ENCODE measurements around the gene RABAC1. TPM values are rescaled to one million over a fixed set of nuclear protein-coding genes. Genes with fewer than 3 reads are reported as not detected.

Gene RABAC1
- total RNA-seq, 2 donors from 2014 or later: 123 to 167 TPM

DNA sequence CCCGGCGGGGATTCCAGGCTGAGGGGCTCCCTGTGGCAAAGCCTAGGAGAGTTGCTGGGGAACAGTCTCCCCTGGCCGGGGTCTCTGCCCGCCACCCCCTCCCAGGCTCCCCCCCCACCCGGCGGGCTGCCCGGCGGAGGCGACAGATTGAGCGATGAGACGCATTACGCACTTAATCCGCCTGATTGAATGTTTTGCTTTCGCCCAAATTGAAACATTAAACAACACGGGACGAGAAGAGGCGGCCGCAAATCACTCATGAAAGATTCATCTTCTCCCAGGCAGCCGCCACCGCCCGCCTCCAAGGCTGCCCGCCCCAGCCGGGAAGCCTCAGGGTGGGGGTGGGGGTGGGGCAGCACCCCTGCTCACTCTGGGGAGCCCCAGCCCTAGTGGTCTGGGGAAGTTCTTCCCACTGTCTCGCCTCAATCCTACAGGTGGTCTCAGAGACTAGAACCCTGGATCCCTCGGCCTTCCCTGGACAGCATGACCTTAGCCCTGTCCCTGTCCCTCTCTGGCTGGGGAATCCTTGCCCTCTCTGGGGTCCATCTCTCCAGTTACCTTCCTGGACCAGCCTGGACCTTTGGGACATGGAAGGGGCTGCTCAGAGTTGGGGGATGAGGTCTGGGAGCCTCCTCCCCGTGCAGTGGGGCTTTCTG is 23.2 kb downstream of the RABAC1 start:
- TF ChIP-seq, protein P1, sequence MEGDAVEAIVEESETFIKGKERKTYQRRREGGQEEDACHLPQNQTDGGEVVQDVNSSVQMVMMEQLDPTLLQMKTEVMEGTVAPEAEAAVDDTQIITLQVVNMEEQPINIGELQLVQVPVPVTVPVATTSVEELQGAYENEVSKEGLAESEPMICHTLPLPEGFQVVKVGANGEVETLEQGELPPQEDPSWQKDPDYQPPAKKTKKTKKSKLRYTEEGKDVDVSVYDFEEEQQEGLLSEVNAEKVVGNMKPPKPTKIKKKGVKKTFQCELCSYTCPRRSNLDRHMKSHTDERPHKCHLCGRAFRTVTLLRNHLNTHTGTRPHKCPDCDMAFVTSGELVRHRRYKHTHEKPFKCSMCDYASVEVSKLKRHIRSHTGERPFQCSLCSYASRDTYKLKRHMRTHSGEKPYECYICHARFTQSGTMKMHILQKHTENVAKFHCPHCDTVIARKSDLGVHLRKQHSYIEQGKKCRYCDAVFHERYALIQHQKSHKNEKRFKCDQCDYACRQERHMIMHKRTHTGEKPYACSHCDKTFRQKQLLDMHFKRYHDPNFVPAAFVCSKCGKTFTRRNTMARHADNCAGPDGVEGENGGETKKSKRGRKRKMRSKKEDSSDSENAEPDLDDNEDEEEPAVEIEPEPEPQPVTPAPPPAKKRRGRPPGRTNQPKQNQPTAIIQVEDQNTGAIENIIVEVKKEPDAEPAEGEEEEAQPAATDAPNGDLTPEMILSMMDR (IDR thresholded peaks at IDR 0.05): no peak
- Histone ChIP-seq H3K4me1 (peaks cover 0 to 16% of the 10 kb centered on the region in 2 donors), H3K27ac (no peak overlapping the region), H3K9me3 (no peaks in the 10 kb centered on the region), H3K27me3 (peaks cover 3 to 28% of the 10 kb centered on the region in 2 donors), H3K4me3 (no peak overlapping the region), H3K36me3 (no peaks in the 10 kb centered on the region)
- DNase-seq (ENCODE audit: low spot score): no peak

DNA sequence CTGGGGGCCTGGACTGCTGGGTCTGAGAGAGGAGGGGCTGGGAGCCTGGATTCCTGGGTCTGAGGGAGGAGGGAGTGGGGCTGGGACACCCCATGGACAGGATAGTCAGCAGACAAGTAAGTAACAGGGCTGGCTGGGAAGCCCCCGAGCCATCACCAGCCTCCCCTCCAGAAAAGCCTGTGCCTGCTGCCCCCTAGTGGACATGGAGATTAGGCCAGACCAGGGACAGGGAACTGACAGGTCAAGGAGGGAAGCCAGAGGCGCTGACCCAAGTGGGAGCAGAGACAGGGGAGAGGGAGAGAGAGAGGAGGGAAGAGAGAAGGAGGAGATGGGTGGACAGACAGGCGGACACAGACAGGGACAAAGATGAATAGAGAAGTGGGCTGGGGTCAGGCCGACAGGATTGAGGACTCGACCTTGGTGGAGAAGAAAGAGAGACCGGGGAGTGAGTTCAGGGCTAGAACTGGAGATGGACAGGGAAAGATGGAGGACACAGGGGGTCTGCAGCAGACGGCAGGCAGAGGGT is 24.2 kb downstream of the RABAC1 start:
- DNase-seq (ENCODE audit: low spot score): no peak
- H3K4me1 ChIP-seq: peaks cover 0 to 6% of the 10 kb centered on the region in 2 donors
- H3K9me3 ChIP-seq: no peaks in the 10 kb centered on the region
- no peak overlapping the region for H3K27ac ChIP-seq
- no peaks in the 10 kb centered on the region for H3K36me3 ChIP-seq
- TF ChIP-seq, protein P1 (IDR thresholded peaks at IDR 0.05): peak; percentile 67 to 77
- H3K4me3 ChIP-seq: no peak overlapping the region
- H3K27me3 ChIP-seq: peaks cover 6 to 28% of the 10 kb centered on the region in 2 donors

DNA sequence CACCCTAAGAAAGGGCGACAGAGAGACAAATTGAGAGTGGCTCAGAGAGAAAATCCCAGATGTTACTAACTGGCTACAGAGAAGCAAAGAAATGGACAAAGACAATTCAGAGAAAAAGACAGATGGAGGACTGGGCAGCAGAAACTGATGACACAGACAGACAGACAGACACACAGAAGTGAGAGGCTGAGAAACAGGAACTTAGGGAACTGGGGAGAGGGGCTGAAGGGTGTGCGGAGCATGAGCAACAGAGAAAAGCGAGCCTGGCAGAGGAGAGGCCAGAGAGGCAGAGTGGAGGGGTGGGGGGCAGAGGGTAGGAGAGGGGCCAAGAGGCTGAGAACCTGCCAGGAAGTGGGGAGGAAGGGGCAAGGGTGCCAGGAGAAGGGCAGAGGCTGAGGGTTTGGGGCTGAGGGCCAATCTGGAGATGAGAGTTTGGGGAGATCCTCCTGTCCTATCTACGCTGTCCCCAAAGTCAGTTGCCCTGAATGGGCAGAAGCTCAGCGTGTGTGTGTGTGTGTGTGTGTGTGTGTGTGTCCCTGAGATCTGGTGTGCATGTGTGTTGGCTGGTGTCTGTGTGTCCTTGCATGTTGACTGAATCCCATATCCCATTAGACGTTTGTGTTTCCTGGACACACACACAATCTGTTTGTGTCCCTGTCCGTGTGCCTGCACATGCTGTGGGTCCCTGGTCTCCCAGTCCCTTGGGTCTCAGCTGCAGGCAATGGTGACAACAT is 25.3 kb downstream of the RABAC1 start:
- Histone ChIP-seq H3K9me3 (no peaks in the 10 kb centered on the region), H3K27ac (no peak overlapping the region), H3K27me3 (peaks cover 16 to 37% of the 10 kb centered on the region in 2 donors), H3K4me3 (no peak overlapping the region), H3K4me1 (peaks cover 0 to 8% of the 10 kb centered on the region in 2 donors), H3K36me3 (no peaks in the 10 kb centered on the region)
- TF ChIP-seq, protein P1 (IDR thresholded peaks at IDR 0.05): no peak
- DNase-seq (ENCODE audit: low spot score): no peak

DNA sequence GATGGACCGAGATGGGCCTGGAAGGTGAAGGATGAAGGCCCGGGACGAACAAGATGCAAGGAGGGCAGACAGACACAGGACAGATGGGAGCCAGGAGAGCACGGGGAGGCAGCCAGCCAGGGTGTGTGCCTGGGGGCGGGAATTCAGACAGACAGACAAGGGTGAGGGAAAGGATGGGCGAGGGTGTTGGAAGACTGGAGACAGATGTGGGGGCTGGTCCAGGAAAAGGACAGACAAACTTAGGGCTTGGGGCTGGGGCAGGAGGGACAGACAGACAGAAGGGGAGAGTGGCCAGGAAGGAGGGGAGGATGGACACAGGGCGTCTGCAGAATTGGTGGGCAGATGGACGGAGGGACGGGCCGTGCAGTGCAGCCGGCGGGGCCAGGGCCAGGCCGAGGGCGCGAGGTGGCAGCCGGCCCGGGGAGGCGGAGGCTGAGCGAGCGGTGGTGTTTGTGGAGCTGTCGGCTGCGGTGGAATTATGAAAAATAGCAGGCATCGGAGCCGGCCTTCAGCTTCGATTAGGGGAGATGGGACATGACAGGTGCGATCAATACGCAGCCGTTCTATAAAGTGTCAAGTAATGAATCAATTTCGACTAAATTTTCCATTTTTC is 26.3 kb downstream of the RABAC1 start:
- Histone ChIP-seq H3K27me3 (peaks cover 16 to 48% of the 10 kb centered on the region in 2 donors), H3K4me3 (no peak overlapping the region), H3K27ac (no peak overlapping the region), H3K4me1 (peaks cover 0 to 18% of the 10 kb centered on the region in 2 donors), H3K9me3 (no peaks in the 10 kb centered on the region), H3K36me3 (no peaks in the 10 kb centered on the region)
- TF ChIP-seq, protein P1 (IDR thresholded peaks at IDR 0.05): no peak
- DNase-seq (ENCODE audit: low spot score): no peak

DNA sequence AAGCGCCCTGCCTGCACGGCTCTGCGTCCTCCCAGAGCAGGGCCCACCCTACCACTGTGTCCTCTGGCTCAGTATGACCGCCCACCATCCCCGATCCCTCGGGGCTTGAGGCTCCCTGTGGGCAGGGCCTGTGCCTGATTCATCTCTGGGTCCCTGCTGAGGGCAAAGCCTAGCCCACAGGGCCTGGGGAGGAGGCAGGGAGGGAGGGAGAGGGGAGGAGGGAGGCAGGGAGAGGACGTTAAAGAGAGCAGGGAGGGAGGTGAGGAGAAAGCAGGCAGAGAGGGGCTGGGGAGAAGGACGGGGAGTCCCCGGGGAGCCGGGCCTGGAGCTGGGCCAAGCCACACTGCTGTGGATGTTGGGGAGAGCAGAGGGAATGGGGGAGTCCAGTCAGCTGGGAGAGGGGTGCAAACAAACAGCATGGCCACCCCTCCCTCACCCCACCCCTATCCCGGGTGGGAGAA is 26.8 kb downstream of the RABAC1 start:
- no peaks in the 10 kb centered on the region for H3K36me3 ChIP-seq
- peaks cover 16 to 53% of the 10 kb centered on the region in 2 donors for H3K27me3 ChIP-seq
- no peak for DNase-seq (ENCODE audit: low spot score)
- TF ChIP-seq, protein P1 (IDR thresholded peaks at IDR 0.05): no peak
- no peaks in the 10 kb centered on the region for H3K9me3 ChIP-seq
- H3K4me1 ChIP-seq: peaks cover 0 to 22% of the 10 kb centered on the region in 2 donors
- no peak overlapping the region for H3K27ac ChIP-seq
- no peak overlapping the region for H3K4me3 ChIP-seq

Measured in right atrium auricular region (tissue), 2 donors.